ENCODE data around the gene SPRED2.
A peak's percentile ranks its signal among the peaks of the same experiment; 100 is the strongest.

SPRED2 gene

DNA sequence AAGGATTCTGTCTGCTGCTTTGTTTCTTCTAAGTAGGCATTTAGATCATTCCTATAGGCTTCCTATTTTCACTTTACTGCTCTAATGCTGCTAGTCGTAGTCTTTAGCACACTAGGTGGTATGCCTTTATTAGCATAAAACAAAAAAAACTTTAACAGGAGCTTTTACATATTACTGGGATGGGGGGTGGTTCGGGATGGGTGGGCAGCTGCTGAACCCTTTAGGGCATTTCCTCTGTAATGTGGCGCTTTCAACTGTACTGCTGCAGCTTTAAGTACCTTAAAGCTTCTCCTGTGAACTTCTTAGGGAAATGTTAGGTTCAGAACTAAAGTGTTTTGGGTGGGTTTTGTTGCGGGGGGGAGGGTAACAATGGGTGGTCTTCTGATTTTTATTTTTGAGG is 163.4 kb downstream of the SPRED2 start:
- no peak for DNase-seq (ENCODE audit: low read depth)
- H3K4me3 ChIP-seq (ENCODE audit: low read depth, low read length): no peak overlapping the region
- TF ChIP-seq MYC (IDR thresholded peaks at IDR 0.05; ENCODE audit: low read depth, low read length) (no peak), POLR2A (IDR thresholded peaks at IDR 0.05; ENCODE audit: extremely low read depth, insufficient read length) (no peak), MAX (IDR thresholded peaks at IDR 0.05; ENCODE audit: low read depth, low read length) (no peak)
- TF ChIP-seq, protein P1, sequence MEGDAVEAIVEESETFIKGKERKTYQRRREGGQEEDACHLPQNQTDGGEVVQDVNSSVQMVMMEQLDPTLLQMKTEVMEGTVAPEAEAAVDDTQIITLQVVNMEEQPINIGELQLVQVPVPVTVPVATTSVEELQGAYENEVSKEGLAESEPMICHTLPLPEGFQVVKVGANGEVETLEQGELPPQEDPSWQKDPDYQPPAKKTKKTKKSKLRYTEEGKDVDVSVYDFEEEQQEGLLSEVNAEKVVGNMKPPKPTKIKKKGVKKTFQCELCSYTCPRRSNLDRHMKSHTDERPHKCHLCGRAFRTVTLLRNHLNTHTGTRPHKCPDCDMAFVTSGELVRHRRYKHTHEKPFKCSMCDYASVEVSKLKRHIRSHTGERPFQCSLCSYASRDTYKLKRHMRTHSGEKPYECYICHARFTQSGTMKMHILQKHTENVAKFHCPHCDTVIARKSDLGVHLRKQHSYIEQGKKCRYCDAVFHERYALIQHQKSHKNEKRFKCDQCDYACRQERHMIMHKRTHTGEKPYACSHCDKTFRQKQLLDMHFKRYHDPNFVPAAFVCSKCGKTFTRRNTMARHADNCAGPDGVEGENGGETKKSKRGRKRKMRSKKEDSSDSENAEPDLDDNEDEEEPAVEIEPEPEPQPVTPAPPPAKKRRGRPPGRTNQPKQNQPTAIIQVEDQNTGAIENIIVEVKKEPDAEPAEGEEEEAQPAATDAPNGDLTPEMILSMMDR (IDR thresholded peaks at IDR 0.05; ENCODE audit: low read depth, low read length): no peak

- DNase-seq (ENCODE audit: low read depth): no peak
- TF ChIP-seq, protein P1 (IDR thresholded peaks at IDR 0.05; ENCODE audit: low read depth, low read length): no peak
- no peak for TF ChIP-seq MYC (IDR thresholded peaks at IDR 0.05; ENCODE audit: low read depth, low read length)
- TF ChIP-seq POLR2A (IDR thresholded peaks at IDR 0.05; ENCODE audit: extremely low read depth, insufficient read length): no peak
- no peak for TF ChIP-seq MAX (IDR thresholded peaks at IDR 0.05; ENCODE audit: low read depth, low read length)
These were observed 165.4 kb downstream of the SPRED2 start for GRCh38 chr2:65267008-65267407.

GRCh38 chr2:65265671-65266045 is 166.7 kb downstream of the SPRED2 start:
- TF ChIP-seq MAX (IDR thresholded peaks at IDR 0.05; ENCODE audit: low read depth, low read length): no peak
- H3K4me3 ChIP-seq (ENCODE audit: low read depth, low read length): no peak overlapping the region
- DNase-seq (ENCODE audit: low read depth): no peak

More at GRCh38 chr2:65267008-65267407, 165.4 kb downstream of the SPRED2 start:
- no peak overlapping the region for H3K4me3 ChIP-seq (ENCODE audit: low read depth, low read length)

DNA sequence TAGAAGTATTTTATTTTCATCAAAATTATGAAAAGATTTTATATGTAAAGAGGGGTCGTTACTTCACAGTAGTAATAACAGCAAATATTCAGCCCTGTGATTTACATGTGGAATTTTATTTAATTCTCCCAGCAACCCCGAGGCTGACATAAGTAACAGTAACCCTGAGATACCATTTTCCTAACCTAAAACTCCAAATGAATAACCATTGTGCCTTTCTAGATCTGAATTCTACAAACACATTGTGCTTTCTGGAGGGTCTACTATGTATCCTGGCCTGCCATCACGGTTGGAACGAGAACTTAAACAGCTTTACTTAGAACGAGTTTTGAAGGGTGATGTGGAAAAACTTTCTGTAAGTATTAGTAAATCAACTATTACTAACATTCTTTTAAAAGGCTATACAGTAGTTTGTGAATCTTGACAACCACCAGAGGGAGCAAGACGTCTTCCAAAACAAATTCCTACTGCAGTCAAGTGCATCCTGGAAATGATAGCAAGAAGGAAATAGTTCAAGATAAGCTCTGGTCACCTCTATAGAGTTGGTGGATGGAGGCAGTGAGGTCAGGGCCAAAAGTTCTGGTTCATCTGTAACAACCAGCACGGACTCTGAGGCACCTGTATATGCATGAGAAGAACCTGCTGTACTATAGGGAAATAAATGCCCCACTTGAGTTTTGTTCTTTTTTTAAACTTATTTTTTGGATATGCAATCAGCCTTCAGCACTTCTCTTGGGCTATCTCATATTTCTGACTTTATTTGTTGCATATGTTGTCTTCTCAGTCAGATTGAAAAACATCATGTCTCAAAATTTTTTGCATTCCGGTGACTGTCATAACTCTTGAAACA is 167.4 kb downstream of the SPRED2 start:
- no peak overlapping the region for H3K4me3 ChIP-seq (ENCODE audit: low read depth, low read length)
- TF ChIP-seq MAX (IDR thresholded peaks at IDR 0.05; ENCODE audit: low read depth, low read length): no peak
- TF ChIP-seq, protein P1 (IDR thresholded peaks at IDR 0.05; ENCODE audit: low read depth, low read length): peak; percentile 59
- DNase-seq (ENCODE audit: low read depth): peak; percentile 81

DNA sequence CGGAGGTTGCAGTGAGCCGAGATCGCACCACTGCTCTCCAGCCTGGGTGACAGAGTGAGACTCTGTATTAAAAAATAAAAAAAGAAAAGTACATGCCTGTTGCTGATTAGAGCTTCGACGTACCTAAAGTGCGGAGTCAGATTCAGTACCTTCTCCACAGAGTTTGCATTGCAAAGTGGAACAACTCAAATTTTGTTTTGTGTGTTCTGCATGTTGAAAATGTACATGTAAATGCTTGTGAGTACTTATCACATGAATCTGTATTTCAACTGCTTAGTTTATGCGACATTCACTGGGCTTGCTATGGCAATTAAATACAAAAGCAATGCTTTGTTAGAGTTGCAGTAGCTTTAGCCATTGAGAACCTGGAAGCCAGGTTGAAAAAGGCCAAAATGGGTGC is 168.4 kb downstream of the SPRED2 start:
- no peak overlapping the region for H3K4me3 ChIP-seq (ENCODE audit: low read depth, low read length)
- DNase-seq (ENCODE audit: low read depth): no peak
- no peak for TF ChIP-seq MAX (IDR thresholded peaks at IDR 0.05; ENCODE audit: low read depth, low read length)
- TF ChIP-seq POLR2A (IDR thresholded peaks at IDR 0.05; ENCODE audit: extremely low read depth, insufficient read length): no peak

GRCh38 chr2:65263262-65263661 is 169.1 kb downstream of the SPRED2 start:
- no peak for DNase-seq (ENCODE audit: low read depth)
- H3K4me3 ChIP-seq (ENCODE audit: low read depth, low read length): no peak overlapping the region
- TF ChIP-seq POLR2A (IDR thresholded peaks at IDR 0.05; ENCODE audit: extremely low read depth, insufficient read length) (no peak), MAX (IDR thresholded peaks at IDR 0.05; ENCODE audit: low read depth, low read length) (no peak), MYC (IDR thresholded peaks at IDR 0.05; ENCODE audit: low read depth, low read length) (no peak)
- TF ChIP-seq, protein P1 (IDR thresholded peaks at IDR 0.05; ENCODE audit: low read depth, low read length): no peak
